HG02610 (cell line): Measurements from ENCODE around the gene KIFC1.
A peak's percentile ranks its signal among the peaks of the same experiment; 100 is the strongest.

Experiments
- ATAC-seq: cut with Tn5 transposase; IDR thresholded peaks from one replicate; pipeline ENCODE4 v1.9.1; 2021; ENCODE audit warnings: mild to moderate bottlenecking, moderate library complexity; ENCODE audit not compliant: unreplicated experiment

Gene KIFC1

DNA sequence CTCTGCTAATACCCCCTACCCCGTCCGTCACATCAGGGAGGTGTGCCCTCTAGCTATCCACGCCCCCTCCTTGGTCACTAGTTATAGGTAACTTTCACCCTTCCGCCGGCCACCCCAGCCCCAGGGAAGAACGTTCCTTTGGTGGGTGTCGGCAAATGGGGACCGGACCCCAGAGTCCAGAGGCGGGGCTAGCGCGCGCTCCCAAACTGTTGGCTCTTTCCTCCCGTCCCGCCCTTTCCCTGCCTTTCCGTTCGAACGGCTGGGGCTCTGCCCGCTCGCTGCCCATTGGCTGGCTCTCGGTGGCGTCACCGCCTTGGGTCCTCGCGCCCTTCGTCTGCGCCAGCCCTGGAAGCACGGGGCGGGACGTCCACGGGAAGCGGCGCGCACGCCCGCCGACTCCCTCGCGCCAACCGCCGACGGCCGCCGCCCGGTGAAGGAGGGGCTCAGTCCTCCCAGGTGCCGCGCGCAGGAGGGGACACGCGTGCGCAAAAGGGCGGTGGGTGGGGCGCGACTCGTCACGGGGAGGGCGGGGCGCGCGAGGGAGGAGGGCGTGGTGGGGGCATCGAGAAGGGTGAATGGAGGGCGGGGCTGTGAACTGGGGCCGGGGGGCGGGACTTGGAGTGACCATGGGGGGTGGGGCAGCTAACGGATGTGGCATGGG is 18.6 kb downstream of the KIFC1 start:
- peak; percentile 87 for ATAC-seq

DNA sequence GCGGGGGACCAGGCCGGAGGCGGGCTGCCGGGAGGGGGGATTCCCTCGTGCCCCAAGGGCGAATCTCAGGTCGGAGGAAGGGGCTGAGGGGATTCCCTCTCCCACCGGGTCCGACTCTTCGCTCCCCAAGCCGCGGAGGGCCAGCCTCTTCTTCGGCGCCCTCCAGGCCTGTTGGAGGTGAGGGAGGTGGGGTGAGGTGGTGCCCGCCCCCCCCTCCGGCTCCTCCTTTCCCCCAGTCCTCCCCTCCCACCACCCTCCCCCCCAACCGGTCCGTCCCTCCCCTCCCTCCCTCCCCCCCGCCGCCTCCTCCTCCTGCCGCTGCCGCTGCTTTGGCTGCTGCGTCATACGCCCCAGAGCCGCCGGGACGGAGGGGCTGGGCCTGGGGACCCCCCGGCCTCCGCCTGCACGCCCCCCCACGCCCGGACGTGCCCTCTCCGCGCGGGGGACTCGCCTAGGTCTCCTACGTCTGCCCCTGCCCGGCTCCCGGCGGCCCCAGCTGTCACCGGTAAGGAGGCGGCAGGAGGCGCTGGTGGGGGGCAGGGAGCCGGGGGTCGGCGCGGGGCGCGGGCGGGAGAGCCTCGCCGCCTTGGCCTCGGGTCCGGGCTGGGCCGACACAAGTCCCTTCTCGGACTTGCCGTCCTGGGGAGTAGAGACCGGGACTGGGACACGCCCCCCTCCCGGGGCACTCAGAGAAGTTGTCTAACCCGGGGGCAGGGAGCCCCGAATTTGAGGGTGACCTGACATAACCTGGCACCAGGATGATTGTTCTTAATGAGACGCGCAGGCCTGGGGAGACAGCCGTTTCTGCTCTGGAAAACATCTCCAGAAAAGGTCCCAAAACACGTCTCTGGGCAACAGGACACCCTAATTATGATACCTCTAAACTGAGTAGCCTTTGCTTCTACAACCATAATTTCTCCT is 19.3 kb downstream of the KIFC1 start, which contains the start of gene PHF1:
Gene PHF1 (plus strand): TSS at position 304 of the 921 bp plus-strand sequence. CDS start 1,250 bp downstream, outside the sequence.
- peak; percentile 31 for ATAC-seq

DNA sequence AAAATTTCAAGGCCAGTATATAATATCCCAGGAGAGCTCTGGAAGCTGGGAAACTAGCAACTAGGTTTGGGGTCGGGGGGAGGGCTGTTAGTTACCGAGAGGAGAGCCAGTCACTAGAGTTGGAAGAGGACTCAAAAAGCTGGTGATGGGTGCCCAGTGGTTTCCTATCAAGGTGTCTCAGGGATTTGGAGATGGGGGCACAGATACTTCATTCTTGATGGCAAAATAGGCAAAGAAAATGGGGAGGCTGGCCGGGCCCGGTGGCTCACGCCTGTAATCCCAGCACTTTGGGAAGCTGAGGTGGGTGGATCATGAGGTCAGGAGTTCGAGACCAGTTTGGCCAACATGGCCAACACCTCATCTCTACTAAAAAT is 20.0 kb downstream of the KIFC1 start:
- no peak for ATAC-seq

DNA sequence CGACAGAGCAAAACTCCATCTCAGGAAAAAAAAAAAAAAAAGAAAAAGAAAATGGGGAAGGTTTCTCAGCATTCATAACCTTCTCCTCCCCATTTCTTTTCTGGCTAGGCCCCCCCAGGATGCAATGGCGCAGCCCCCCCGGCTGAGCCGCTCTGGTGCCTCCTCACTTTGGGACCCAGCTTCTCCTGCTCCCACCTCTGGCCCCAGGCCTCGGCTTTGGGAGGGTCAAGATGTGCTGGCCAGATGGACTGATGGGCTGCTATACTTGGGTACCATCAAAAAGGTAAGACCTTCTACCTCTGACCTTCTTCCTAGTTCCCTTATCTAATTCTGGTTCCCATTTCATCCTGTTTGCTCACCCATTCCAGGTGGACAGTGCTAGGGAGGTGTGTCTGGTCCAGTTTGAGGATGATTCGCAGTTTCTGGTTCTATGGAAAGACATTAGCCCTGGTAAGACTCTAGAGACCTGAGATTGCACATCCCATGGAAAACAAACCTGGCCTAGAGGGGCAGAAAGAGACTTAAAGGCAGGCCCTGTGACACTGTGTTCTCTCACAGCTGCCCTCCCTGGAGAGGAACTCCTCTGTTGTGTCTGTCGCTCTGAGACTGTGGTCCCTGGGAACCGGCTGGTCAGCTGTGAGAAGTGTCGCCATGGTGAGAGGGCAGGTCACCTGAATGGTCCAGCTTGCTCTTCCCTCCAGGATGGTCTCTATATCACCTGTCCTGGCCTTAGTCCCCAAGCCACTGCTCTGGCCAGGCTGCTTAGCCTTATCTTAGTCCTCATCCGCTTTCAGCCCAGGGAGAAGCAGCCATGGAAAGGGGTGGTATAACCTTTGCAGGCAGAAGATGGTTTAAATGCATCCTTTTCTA is 20.8 kb downstream of the KIFC1 start:
- ATAC-seq = no peak

DNA sequence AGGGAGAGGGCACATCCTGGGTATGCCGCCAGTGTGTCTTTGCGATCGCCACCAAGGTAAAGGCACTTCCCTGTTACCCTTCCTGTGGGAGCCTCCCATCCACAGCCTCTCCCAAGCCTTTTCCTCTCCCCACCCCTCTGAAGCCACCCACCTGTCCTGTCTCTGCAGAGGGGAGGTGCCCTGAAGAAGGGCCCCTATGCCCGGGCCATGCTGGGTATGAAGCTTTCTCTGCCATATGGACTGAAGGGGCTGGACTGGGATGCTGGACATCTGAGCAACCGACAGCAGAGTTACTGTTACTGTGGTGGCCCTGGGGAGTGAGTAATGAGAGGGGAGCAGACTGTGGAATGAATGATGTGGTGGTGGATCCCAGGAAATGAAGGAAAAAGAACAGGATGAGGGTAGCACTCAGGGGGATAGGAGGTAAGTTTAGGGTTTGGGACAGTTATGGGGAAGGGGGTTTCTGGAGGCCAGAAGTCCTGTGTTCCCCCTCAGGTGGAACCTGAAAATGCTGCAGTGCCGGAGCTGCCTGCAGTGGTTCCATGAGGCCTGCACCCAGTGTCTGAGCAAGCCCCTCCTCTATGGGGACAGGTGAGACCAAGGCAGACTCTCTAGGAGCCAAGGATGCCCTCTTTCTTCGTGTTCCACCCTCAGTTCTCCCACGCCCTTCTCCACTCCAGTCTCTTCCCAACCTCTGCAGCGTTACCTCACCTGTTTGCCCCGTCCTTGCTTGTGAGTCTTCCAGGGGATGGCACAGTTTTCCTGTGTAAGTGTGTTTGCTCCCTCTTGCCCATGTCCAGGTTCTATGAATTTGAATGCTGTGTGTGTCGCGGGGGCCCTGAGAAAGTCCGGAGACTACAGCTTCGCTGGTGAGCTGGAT is 21.9 kb downstream of the KIFC1 start:
- no peak for ATAC-seq

DNA sequence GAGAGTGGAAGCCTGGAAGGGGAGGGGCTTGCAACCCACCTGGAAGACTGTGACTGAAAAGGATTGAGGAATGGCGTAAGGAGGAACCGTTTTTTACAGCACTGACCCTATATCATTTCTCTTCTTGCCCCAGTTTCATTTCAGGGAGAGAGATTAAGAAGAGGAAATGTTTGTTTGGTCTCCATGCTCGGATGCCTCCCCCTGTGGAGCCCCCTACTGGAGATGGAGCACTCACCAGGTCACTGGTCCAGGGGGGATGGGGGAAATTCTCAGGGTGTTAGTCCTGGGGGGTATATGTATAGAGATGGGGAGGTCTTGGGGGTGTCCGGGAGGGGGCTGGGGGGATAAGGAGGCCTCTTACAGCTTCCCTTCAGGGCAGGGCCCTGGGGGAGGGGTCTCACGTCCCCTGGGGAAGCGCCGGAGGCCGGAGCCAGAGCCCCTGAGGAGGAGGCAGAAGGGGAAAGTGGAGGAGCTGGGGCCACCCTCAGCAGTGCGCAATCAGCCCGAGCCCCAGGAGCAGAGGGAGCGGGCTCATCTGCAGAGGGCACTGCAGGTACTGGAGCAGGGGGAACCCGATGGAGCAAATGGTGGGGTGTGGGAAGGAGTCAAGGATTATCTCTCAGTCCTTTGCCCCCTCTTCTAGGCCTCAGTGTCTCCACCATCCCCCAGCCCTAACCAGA is 23.1 kb downstream of the KIFC1 start:
- no peak for ATAC-seq

DNA sequence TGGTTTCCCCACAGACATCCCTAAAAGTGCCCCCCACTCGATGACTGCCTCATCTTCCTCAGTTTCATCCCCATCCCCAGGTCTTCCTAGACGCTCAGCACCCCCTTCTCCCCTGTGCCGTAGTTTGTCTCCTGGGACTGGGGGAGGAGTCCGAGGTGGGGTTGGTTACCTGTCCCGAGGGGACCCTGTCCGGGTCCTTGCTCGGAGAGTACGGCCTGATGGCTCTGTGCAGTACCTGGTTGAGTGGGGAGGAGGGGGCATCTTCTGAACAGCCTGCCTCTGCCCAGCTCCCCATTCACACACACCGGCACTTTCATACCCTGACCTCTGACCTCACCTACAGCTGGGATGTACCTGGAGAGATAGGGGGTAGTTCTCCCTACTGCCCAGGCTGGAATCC is 24.2 kb downstream of the KIFC1 start:
- ATAC-seq = no peak

DNA sequence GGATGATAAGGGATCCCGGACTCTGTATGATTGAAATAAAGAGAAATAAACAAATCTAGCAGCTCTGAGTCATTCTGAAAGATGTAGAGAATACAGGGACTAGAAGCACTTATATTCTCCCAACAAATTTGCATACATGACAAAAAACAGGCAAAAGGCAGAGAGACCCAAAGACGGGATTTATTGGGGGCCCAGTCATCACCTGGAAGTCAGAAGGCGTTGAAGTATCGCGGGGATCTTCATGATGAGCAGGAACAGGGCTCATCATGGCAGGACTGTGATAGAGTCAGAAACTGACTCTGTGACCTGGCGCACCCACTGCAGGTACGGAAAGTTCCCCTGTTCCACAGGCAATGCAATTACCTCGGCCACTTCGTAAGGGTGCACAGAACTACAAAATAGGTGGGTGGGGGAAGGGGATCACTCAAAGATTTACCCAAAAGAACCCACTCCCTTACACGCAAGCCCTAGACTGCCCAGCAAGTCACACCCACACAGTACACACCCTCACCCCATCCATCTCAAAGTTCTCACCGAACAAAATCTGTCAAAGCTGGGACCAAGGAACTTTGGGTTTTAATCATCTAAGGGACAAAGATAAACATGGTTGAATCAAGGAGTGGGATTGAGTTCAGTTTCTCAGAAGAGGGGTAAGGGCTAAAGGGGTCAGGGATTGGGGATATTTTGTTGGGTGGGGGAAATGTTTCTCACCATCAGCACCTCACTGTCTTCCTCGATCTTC is 24.9 kb downstream of the KIFC1 start:
- ATAC-seq = no peak

DNA sequence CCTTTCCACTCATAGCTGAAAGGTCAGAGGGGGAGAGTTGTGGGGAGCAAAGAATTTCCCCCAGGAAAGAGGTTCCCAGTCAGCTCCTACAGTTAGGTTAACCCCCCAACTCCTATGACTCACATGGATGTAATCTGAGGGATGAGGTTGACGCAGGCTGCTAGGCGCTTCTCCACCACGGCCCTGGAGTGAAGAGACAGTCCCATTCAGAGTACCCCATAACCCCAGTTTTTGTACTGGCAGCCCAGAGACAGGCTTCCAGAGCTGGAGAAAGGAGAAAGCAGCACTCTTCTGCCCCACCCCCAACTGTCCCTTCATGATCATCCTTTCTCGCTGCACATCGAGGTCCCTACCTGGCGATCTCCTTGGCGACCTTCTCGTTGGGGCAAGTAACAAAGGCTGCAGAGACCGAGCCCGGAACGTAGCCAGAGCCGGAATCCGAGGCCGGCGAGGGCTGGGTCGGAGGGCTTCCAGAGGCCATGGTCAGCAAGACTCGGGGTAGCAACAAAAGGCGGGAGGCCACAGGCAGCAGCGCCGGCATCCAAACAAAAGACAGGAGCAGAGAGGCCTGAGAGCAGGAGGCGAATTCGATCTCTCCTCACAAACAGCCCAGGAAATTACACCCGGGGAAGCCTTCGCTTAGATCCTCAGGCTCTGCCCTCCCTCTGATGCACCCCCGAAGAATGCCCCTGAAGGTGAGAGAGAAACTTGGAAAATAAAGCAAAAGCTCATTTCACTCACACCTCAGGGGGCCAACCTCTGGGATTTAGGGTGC is 25.7 kb downstream of the KIFC1 start:
- no peak for ATAC-seq

DNA sequence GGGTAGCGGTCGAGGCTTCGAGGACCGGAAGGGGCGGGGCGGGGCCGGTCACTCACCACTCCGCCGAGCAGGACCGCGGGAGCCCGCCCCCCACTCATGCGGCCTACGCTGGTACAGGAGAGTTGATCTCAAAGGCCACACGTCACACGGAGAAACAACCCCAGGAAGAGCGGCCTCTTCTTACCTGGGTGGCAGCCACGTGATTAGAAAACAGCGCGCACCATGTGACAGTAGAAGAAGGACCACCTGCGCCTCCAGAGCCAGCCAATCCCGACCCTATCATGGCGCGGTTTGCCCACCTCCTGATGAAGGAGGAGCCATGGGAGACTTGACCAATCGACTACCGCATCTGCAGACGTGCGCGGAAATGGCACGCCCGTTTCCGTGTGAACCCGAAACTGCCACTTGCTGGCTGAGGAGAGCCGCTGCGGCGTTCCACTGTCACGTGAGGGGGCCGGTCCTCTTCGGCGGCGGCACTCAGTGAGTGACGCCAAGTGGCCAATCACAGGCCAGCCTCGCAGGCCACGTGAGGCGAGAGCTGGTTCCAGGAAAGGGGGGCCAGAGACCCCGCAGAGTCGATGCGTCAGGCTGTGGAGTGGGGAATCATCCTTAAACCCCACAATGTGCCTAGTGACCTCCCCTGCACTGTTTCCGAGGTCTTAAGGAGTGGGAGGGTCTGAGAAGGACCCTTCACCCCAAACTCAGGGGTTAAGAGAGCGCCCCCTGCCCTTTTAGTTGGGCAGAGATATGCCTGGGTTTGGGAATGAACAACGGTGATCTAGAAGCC is 26.5 kb downstream of the KIFC1 start, which contains the start of gene CUTA:
Gene CUTA (minus strand): TSS at position 205 of the 787 bp plus-strand sequence. CDS start 107 bp downstream, at position 98.
- peak; percentile 78 for ATAC-seq

DNA sequence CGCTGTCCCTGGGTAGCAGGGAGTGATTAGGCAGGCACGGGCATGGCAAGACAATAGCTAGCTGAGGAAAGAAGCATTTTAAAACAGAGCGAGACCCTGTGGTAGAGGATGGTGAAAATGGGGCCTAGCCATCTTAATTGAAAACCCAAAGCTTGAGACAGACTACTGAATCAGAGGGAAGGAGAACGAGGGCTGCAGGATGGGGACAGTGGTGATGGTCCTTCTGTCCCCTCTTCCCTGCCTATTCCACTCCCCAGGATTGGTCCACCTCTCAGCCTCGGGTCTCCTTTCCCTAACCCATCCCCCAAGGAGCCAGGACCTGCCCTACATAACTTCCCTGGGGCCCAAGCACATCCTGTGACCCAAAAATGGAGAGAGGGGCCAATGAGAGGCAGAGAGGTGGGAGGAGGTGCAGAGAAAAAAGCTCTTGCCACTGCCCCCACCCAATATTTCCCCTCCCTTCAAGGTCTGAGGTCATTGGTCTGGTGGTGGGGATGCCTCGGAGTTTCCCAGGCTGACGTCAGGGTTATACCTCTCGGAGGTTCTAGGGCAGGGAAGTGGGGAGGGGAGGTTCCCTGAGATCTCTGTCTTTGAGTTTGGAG is 27.2 kb downstream of the KIFC1 start:
- ATAC-seq = no peak

DNA sequence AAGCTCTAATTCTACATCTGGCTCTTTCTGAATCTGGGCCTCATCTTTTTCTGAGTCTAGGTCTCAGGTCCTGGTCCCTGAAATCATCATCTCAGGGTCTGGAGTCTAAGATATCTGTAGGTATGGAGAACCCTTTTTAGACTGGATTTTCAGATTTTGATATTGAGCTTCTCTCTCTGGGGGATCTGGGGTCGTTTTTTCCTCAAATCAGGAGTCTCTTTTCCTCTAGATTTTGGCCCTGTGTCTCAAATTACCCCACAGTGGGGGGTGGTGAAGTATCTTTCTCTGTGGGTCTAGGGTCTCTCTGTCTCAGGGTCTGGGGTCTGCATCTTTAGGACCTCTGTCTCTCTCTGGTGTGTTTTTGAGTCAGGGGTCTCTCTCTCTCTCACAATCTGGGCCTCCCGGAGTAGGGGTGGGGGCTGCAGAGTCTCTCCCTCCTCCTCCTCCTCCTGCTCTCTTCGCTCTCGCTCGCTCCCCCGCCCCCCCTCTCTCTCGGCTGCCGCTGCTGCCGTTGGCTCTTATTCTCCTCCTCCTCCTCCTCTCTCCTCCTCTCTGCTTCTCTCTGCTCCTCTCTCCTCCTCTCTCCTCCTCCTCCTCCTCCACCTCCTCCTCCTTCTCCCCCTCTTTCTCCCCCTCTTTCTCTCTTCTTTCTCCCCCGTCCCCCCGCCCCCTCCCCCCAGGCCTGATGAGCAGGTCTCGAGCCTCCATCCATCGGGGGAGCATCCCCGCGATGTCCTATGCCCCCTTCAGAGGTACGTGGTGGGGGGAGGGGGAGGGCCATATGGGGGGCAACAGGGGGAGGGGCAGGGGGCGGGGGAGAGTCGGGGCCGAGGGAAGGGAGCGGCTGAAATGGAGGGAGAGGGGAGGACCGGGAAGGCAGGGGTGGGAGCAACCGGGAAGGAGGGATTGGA is 28.2 kb downstream of the KIFC1 start, which contains the start of gene SYNGAP1:
Gene SYNGAP1 (plus strand): TSS at position 486 of the 911 bp plus-strand sequence. CDS start 200 bp downstream, at position 686.
- ATAC-seq = no peak

DNA sequence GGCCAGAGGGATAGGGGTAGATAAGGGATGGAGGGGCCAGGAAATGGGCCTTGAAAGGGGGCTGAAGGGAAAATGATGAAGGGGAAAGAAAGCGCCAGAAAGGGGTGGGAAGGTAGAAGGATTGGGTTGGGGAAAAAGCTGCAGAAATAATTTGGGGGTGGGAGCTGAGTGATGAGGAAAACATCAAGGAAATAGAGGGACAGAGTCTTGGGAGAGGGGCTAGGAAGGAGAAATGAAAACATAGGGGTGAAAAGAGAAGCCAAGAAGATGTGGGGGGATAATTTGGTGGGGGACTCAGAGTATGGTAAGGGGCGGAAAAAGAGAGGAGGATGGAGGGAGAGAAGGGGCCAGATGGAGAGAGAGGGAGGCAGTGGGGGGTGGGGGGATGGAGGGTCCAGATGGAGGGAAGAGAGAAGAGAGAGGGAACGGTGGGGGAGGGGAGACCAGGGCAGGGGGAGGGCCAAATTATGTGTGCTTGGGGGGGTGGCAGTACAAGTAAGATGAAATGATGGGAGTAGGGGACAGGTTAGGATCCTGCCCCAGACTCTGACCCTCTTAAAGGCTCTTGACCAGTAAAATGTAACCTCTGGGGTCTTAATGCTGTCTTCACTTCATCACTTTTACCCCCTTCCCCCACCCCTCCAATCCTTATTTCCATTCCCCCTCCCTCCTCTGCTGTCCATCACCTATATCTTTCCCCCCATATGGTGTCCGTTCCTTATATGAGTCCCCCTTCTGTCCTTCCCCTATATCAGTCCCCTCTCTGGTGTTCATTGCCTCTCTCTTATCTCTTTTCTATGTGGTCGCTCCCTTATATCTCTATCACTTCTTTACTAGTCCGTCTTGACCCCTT is 29.1 kb downstream of the KIFC1 start:
- no peak for ATAC-seq

DNA sequence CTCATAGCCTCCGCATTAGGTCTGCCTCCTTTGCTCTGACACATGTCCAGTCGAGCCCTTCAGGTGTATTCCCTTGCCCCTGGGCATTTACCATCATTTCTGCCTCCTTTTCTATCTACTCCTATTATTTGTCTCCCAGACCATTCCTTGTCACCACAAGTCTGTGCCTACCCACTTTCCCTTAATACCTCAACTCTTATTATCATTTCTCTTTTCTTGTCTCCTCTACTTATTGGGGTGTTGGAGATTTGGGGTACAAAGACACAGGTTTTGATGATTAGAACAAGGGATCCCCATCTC is 29.7 kb downstream of the KIFC1 start:
- ATAC-seq = no peak

DNA sequence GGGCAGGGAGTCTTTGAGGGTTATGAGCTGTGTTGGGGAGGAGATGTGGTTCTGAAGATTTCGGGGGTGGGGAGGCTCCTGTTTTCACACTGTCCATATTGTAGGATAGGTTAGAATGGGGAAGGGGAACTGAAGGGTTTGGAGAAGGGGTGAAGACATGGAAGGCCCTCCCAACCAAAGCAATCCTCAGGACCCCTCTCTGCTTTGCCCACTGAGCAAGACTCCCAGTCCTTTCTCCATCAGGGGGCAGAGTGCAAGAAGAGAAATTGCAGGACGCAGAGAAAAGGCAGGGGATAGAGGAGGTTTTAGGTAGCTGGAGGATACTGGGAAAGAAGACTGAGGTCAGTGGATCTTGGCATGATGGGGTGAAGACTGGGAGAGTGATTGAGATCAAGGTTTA is 32.2 kb downstream of the KIFC1 start:
- no peak for ATAC-seq
